Bladder microvascular endothelial cell (primary cell): Measurements from ENCODE around the gene MSLN. TPM values are rescaled to one million over a fixed set of nuclear protein-coding genes. Genes with fewer than 3 reads are reported as not detected.

ENCODE experiments used
- total RNA-seq: library from RNA; depleted of rRNA; stranded (reverse); fragments of >200 nt; gene quantifications from 2 replicates; pipeline ENCODE4 v1.2.3, GENCODE V29; 2014

Gene MSLN
- total RNA-seq = not detected in 2 replicates

DNA sequence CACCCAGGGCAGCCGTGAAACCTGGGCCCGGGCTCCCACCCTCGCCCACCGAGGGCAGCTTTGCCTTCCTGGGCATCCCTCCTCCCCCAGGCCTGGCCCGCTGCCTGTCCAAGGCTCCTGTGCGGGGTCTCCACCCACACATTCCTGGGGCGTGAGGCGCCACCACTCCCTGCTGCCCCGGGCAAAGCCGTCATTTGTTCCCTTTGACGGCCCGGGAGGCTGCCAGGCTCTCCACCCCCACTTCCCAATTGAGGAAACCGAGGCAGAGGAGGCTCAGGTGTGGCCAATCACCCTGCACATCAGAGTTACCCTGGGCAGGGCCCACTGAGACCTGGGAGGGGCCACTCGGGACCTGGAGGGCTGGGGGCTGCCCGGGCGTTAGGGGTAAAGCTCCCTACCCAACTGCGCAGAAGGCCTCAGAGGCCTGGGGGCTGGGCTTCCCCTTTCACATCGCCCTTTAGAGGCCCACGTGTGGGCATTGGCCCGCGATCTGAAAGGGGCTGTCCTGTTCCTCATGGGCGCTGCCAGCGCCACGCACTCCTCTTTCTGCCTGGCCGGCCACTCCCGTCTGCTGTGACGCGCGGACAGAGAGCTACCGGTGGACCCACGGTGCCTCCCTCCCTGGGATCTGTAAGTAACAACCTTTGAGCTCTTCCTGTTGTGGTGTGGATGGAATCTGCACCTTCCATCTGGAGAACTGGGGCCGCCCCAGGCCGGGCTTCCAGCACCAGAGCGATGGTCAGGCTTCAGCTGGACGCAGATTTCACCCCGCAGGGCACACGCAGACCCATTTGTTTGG, at the start of gene MSLN:
TSS of gene MSLN (plus strand) at position 190 of the 799 bp plus-strand sequence. CDS start 1,947 bp downstream, outside the sequence.

DNA sequence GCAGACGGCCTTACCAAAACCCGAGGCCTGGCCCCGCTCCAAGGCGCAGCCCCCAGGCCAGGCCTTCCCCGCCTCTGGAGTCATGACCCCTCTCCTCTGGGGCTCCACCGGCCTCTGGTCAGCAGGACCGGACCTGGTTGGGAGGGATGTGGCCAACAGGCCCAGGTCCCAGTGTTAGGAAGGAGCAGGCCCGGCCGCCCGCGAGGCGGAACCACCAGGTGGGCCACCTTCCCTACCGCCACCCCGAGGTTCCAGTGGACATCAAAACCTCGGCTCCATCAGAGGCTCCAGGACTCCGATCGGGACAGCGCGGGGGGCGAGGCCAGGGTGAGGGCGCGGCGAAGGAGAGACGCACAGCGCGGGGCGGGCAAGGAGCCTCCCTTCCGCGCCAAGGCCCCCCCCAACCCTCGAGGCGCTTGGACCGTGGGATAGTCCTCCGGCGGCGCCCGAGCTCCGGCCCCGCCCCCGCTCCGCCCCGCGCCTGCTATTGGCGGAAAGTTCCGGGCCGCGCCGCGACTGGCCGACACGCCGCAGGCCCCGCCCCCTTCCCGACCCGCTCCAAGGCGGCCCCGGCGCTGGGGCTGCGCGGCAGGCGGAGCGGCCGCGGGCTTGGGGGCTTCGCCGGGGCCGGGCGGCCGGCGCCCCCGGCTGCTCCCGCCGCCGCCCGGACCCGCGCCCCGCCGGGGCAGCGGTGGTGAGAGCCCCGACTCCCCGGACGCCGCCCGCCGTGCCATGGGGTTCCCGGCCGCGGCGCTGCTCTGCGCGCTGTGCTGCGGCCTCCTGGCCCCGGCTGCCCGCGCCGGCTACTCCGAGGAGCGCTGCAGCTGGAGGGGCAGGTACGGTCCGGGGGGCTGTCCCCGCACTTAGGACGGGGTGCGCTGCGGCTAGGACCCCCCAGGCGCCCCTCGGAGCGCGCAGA, 45.7 kb upstream of the MSLN start, which contains the start of gene METRN:
TSS of gene METRN (plus strand) at position 561 of the 919 bp plus-strand sequence. CDS start at position 733, 172 bp downstream.

DNA sequence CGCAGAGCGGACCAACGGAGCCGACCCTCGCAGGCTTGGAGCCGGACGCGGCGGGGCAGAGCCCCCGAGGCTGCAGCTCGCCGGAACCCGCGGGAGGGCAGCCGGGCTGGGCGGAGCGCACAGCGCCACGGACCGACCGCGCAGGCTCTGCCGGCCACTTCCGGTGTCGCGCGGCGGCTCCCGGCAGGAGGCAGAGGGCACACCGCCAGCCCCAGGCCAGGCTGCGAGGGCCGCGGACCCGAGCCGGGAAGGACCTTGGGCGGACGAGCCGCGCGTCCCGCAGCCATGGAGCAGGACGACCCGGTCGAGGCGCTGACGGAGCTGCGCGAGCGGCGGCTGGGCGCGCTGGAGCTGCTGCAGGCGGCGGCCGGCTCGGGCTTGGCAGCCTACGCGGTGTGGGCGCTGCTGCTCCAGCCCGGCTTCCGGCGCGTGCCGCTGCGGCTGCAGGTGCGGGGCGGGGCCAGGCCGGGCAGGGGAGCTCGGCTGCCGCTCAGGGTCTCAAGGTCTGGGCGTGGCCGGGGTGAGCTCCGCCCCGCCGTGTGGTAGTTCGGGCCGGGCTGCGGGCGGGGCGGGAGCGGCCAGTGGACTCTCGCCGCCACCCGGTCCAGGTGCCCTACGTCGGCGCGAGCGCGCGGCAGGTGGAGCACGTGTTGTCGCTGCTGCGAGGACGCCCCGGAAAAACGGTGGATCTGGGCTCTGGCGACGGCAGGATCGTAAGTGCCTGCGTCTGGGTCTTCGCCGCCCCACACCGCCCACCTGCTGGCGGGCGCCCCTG, 39.4 kb upstream of the MSLN start, which contains the start of gene ANTKMT:
TSS of gene ANTKMT (plus strand) at position 157 of the 775 bp plus-strand sequence. CDS start at position 286, 129 bp downstream.

GRCh38 chr16:726438-727290, 33.9 kb upstream of the MSLN start, which contains the start of the genes CCDC78 and HAGHL:
Gene CCDC78 (minus strand): TSS chr16:726443. CDS start chr16:726367, 76 bp downstream.
Gene HAGHL (plus strand): TSS chr16:727106. CDS start chr16:727510, 404 bp downstream.

GRCh38 chr16:740764-741505, 19.6 kb upstream of the MSLN start, which contains the start of gene CIAO3:
Gene CIAO3 (minus strand): TSS chr16:740997. CDS start chr16:740985, 12 bp downstream.

GRCh38 chr16:787978-788398, 27.5 kb downstream of the MSLN start, which contains the start of gene RPUSD1:
Gene RPUSD1 (minus strand): TSS chr16:788381. CDS start chr16:787737, 644 bp downstream.

GRCh38 chr16:788399-789126, 28.0 kb downstream of the MSLN start, which contains the start of gene CHTF18:
Gene CHTF18 (plus strand): TSS chr16:788620. CDS start chr16:788685, 65 bp downstream.

DNA sequence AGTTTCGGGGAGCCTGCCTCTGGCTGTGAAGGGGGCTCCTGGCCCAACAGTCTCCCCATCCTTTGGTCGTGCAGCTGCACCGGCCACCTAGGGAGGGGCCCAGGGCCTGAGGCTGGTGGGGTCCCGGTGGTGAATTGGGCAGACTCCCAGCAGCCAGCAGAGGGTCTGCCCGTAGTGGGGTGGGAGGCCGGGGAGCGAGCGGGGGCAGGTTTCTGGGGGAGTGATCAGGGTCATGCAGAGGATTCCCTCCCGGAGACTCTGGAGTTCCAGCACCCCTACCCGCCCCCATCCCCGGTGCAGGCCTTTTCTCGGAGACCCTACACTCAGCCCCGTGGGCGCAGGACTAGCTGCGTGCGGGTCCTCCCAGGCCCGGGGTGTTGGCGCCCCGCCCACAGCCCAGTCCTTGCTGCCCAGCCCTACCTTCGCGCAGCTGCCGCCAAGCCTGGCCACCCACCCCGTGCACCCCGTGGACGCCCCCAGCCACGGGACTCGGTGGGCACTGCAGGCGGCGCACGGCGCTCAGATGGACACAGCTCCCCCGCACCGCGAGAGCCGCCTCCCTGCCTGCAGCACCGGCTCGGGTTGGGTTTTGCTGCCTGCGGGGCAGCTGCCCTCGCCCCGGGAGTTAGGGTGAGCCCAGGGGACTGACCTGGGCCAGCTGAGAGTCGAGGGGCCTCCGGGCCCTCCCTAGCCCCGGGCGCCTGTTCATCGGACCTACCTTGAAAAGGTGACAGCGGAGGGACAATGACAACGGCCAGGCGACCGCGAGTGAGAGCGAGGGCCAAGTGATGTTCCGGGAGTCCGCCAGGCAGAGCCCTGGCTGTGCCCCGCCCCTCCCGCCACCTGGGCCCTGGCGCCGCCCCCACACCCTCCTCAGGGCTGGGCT, 39.7 kb downstream of the MSLN start, which contains the start of gene GNG13:
TSS of gene GNG13 (minus strand) at position 787 of the 886 bp plus-strand sequence. CDS start 1,657 bp downstream, outside the sequence.

Other genes starting within 250 kb of the MSLN start
- 20.6 and 36.8 TPM in 2 replicates for gene CAPN15, start 233.0 kb upstream of the MSLN start, total RNA-seq
- not detected in 2 replicates for gene PRR35, start 200.3 kb upstream of the MSLN start, total RNA-seq
- 0.88 and 1.3 TPM in 2 replicates for gene NHLRC4, start 193.7 kb upstream of the MSLN start, total RNA-seq
- 20.7 and 26.4 TPM in 2 replicates for gene PIGQ, start 190.8 kb upstream of the MSLN start, total RNA-seq
- gene RAB40C, start 170.7 kb upstream of the MSLN start, total RNA-seq = 7.4 and 11.5 TPM in 2 replicates
- 0.19 TPM in 1 of 2 replicates, not detected in the other for gene WFIKKN1, start 129.7 kb upstream of the MSLN start, total RNA-seq
- 43.6 and 69.1 TPM in 2 replicates for gene METTL26, start 124.4 kb upstream of the MSLN start, total RNA-seq
- gene MCRIP2, start 118.9 kb upstream of the MSLN start, total RNA-seq = 12.1 and 12.6 TPM in 2 replicates
- 5.7 and 10.0 TPM in 2 replicates for gene WDR90, start 111.4 kb upstream of the MSLN start, total RNA-seq
- gene RHOT2, start 92.6 kb upstream of the MSLN start, total RNA-seq = 23.2 and 38.9 TPM in 2 replicates
- 0.16 and 0.50 TPM in 2 replicates for gene RHBDL1, start 85.1 kb upstream of the MSLN start, total RNA-seq
- 111 TPM in 2 replicates for gene STUB1, start 80.3 kb upstream of the MSLN start, total RNA-seq
- 23.0 and 31.2 TPM in 2 replicates for gene JMJD8, start 76.4 kb upstream of the MSLN start, total RNA-seq
- gene WDR24, start 70.3 kb upstream of the MSLN start, total RNA-seq = 2.6 and 5.0 TPM in 2 replicates
- under 0.01 and 0.13 TPM in 2 replicates for gene FBXL16, start 54.9 kb upstream of the MSLN start, total RNA-seq
- gene METRN, start 45.6 kb upstream of the MSLN start, total RNA-seq = 25.3 and 31.1 TPM in 2 replicates
- gene ANTKMT, start 39.6 kb upstream of the MSLN start, total RNA-seq = 19.1 and 21.4 TPM in 2 replicates
- 1.2 TPM in 1 of 2 replicates, not detected in the other for gene CCDC78, start 34.3 kb upstream of the MSLN start, total RNA-seq
- gene HAGHL, start 33.6 kb upstream of the MSLN start, total RNA-seq = 2.9 and 8.2 TPM in 2 replicates
- gene CIAO3, start 19.7 kb upstream of the MSLN start, total RNA-seq = 30.4 and 38.2 TPM in 2 replicates
- 20.8 and 22.0 TPM in 2 replicates for gene RPUSD1, start 27.6 kb downstream of the MSLN start, total RNA-seq
- 13.6 and 13.8 TPM in 2 replicates for gene CHTF18, start 27.9 kb downstream of the MSLN start, total RNA-seq
- gene GNG13, start 40.0 kb downstream of the MSLN start, total RNA-seq = not detected in 2 replicates
- gene LMF1, start 210.2 kb downstream of the MSLN start, total RNA-seq = 5.0 and 10.8 TPM in 2 replicates
- gene SOX8, start 221.0 kb downstream of the MSLN start, total RNA-seq = 0.16 and 1.3 TPM in 2 replicates